HG03442 (cell line): Measurements from ENCODE around the gene FBXO45.
A peak's percentile ranks its signal among the peaks of the same experiment; 100 is the strongest.
"Not testable (repeated sequence)": the region's sequence is repeated elsewhere in the genome, so short reads cannot be mapped to it uniquely, and the experiment has no call there.

ENCODE experiments used
- ATAC-seq: cut with Tn5 transposase; IDR thresholded peaks from one replicate; pipeline ENCODE4 v1.9.1; 2021; ENCODE audit warnings: mild to moderate bottlenecking, moderate library complexity; ENCODE audit not compliant: unreplicated experiment

FBXO45 gene

GRCh38 chr3:196555295-196555694 lies 13.2 kb upstream of the FBXO45 start:
- no peak for ATAC-seq

DNA sequence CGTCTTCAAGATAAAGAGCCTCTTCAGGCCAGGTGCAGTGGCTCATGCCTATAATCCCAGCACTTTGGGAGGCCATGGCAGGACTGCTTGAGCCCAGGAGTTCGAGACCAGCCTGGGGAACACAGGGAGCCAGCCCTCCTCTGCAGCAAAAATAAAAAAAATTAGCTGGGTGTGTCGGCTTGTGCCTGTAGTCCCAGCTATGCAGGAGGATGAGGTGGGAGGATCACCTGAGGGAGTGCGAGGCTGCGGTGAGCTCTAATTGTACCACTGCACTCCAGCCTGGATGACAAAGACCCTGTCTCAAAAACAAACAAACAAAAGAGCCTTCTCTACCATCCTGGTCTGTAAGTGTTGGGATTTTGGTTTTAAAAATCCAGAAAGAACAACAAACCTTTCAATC lies 11.2 kb upstream of the FBXO45 start:
- no peak for ATAC-seq

GRCh38 chr3:196558476-196558875 lies 10.0 kb upstream of the FBXO45 start:
- ATAC-seq: no peak

DNA sequence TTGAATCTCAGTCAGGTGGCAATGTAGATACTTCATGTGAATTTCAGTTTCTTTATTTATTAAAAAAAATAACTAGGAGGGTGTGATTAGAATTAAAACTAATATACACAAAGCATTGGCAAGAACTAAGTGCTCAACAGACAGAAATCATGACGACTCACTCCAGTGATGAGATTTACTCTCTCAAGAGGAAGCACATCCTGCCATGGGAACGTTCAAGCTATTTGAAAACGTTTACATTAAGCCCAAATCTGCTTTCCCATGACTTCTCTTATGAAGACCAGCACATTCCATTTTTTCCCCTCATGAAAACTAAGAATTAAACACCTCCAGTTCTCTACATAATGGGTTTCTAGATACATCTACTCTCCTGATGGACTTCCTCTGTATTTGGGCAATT lies 8.6 kb upstream of the FBXO45 start:
- no peak for ATAC-seq

DNA sequence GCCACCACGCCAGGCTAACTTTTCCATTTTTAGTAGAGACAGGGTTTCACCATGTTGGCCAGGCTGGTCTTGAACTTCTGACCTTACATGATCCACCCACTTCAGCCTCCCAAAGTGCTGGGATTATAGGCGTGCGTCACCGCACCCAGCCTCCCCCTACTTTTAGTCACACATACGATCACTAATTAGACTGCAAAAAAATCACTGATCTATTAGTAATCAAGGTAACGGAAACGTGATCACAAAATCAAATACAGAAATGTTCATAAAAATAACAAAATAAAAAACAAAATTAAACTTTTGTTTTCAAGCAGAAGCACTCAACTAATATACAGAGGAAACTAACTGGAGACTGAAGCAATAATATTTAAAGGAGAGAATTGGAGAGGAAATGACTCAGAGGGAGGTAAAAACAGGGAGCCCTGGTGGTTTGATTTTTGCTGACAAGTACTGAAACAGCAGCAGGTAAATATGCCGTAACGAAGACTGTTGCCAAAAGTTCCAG lies 4.7 kb upstream of the FBXO45 start:
- ATAC-seq: no peak

DNA sequence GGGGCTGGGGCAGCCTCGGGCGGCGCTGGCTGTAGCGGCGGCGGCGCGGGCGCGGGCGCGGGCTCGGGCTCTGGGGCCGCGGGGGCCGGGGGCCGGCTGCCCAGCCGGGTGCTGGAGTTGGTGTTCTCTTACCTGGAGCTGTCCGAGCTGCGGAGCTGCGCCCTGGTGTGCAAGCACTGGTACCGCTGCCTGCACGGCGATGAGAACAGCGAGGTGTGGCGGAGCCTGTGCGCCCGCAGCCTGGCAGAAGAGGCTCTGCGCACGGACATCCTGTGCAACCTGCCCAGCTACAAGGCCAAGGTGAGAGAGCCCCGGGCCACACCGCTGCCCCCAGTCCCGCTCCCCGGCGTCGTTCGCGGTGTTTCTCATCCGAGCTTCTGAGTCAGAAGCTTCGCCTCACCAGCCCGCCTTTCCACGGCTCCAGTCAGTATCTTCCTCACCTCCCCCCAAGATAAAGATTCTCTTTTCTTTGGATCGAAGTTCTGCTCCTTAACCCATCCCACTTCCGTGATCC lies 600 bp downstream of the FBXO45 start:
- peak; percentile 39 for ATAC-seq

DNA sequence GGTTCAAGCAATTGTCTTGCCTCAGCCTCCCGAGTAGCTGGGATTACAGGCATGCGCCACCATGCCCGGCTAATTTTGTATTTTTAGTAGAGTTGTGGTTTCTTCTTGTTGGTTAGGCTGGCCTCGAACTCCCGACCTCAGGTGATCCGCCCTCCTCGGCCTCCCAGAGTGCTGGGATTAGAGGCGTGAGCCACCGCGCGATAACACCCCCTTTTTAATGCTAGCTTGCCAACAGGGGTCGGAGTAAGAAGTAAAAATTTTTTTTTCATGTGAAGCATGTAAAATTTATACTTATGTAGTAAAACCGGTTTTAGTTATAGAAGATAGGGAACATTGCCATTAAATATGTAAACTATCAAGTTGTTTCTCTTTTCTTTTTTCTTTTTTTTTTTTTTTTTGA lies 1.9 kb downstream of the FBXO45 start:
- not testable (repeated sequence) for ATAC-seq

DNA sequence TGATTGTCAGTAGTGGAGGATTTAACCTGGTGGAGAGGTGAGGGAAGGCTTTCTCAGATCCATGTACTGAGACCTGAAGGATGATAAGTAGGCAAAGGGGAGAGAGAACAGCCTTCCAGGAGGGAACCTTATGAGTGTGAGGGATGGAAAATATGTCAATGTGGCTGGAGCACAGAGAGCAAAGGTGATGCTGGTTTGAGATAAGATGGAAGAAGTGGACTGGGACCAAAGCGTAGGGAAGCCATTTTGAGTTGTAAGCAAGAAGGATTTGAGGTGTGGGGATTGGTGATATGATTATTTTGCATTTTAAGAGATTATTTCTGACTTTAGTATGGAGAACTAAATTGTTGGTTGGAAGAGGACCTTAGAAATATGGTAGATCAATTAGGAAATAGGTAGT lies 3.9 kb downstream of the FBXO45 start:
- no peak for ATAC-seq

DNA sequence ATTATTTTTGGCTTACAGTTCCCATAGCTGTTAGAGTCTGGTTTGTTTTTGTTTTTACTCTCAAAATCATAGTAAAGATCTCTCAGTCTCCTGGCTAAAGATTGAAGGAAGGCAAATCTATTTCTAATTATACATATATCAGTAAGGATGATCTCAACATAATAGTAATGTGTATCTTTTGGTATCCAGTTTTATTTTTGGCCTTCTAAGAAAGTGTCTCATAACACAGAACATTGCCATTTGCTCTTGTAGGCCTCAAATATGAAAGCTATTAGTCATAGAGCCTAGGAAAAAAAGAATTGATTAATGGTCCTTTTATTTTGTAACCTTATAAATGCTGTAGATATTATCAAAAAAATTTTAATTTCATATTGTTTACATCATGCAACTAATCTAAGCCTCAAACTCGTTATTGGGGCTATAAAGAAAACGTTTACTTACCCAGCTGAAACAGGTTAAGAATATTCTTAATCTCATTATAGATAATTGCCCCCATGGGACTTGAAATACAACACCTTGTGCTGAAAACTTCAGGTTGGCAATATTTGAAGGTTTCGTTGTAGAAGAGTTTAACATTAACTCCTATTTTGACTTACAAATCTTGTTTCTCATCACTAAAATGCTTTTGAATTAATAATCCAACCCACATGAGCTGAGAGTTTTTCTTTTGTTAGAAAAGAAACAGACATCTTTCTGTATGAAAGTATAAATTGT lies 16.7 kb downstream of the FBXO45 start:
- ATAC-seq: no peak

GRCh38 chr3:196590279-196590678 lies 21.8 kb downstream of the FBXO45 start:
- no peak for ATAC-seq

DNA sequence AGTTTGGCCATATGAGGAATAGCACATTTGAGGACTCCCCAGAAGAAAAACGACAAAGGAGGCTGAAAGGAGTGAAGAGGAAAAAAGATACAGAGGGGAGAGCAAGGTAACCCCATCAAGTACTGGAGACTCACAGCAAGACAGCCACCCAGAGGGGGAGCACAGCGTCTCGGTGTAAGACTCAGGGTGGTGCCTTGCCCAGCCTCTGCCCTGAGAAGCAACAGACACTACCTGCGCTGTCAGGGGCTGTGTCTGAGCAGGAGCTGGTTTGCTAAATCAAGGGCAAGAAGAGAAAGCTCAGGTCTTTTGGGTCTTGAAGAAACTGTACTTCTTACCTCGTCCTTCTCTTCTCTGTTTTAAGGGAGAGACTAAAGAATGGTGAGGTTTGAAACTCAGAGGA lies 27.9 kb downstream of the FBXO45 start:
- ATAC-seq: no peak

GRCh38 chr3:196597971-196598733 lies 29.7 kb downstream of the FBXO45 start:
- not testable (repeated sequence) for ATAC-seq

DNA sequence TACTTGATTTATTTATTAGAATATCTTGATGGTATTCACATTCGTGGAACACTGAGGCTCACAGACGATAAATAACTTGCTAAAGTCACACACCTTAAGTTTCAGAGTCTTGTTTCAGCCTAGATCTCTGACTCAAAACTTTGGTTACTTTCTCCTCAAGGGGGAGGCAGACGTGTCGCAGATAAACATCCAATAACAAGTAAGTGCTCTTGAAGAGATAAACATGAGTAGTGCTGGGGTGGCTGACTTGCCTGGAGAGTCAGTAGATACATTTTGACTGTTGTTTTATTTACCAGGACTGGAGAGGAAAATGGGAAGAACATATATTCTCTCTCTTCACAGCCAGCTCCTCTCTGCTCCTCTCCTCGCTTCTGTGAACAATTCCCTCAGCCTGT lies 31.3 kb downstream of the FBXO45 start:
- no peak for ATAC-seq

DNA sequence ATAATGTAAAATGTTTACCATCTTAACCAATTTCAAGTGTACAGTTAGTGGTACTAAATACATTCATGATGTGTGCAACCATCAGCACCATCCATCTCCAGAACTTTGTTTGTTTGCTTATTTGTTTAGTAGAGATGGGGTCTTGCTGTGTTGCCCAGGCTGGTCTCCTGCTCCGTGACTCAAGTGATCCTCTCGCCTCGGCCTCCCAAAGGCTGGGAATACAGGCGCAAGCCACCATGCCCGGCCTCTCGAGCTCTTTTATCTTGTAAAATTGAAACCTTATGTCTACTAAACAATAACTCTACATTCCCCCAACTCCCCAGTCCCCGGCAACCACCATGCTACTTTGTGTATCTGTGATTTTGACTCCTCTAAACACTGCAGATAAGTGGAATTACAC lies 31.9 kb downstream of the FBXO45 start:
- no peak for ATAC-seq

- ATAC-seq: no peak
Observed at GRCh38 chr3:196602673-196603072, 34.2 kb downstream of the FBXO45 start.

DNA sequence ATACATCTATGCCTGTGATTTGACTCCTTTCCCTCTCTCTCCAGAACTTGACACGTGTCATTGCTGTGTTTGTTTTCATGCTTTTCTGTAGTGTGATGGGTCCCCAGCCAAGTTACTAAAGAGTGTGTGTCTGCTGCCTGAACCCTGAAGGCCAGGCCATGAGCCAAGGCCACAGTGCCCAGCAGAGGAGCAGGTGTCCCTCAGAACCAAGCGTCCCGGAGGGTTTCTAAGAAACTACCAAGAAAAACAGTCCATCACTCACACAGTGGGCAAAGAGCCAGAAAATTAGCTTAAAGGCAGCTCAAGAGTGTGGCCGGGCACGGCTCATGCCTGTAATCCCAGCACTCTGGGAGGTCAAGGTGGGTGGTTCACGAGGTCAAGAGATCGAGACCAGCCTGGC lies 35.2 kb downstream of the FBXO45 start:
- no peak for ATAC-seq

DNA sequence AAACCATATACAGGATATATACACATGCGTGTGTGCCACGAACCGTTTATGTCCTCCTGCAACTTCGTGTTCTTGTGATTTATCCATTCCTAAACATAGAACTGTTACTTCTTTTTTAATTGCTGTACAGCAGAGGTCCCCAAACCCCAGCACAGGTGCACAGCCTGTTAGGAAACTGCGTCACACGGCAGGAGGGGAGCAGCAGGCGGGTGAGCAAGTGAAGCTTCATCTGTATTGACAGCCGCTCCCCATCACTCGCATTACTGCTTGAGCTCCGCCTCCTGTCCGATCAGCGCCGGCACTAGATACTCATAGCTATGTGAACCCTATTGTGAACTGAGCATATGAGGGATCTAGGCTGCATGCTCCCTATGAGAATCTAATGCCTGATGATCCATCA lies 36.1 kb downstream of the FBXO45 start:
- no peak for ATAC-seq

DNA sequence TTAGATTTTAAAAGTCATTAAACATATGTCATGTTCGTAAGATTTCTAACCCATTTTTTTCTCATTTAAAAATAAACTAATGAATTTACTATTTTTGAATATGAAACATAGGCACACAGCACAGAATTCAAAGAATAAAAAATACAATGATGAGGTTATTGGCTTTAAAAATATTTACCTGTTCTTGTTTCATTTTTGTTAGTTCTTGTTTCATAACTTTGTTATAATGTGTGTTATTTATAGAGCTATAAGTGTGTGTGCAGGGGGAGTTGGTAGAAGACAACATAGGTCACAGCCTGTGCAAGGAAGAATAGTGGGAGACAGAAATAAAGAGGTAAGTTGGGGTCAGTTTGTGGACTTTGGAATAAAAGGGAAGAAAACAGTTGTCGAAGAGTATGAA lies 40.2 kb downstream of the FBXO45 start:
- no peak for ATAC-seq

DNA sequence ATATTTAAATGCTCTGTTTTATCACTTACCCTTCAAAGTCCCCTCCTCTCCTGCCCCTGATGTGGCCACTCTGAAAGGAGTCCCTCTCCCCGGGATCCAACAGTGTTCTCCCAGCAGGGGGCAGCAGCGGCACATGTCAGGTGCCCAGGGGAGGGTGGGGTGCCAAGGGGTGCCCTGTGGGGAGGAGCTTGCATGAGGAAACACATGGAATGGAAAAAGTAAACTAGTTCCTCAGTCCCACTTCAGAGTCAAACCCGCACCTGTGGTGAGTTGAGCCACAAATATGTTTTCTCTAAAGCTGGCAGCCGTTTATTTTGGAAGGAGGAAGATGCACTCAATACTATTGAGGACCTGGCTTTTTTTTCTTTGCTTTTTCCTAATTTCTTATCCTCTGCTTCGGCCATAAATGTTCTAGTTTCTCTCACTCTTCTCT lies 40.9 kb downstream of the FBXO45 start:
- no peak for ATAC-seq

- no peak for ATAC-seq
Observed at GRCh38 chr3:196609805-196610515, 41.5 kb downstream of the FBXO45 start.

DNA sequence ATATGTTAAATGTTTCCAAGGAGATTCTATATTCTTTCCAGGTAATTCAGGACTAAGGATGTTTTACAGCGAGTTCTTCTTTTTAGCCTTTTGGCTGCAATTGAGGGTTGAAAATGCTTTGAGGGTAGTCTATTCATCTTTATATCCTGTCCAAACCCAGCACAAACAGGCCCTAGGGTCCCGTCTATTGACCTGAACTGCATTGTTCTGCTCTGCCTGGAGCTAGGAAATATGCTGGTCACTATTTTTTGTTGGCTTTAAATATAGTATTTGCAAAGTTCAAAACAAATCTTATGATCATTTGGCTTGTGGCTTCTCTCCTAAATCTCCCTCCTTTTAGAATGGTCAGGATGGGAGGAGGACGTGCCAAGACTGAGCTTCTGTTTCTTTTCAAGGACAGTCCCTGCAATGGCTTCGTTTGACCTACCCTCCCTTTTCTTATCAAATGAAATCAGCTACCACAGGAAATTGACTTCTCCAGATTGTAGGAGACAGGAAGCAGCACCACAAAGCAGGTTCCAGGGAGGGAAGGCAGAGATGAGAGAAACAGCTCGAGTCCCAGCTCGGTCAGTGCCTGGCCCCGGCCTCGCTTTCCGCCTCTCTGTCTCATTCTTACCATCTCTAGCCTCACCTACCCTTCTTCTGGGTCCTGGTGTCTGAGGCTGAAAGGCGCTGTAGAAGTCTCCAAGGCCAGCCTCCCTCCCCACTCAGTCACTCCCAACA lies 43.5 kb downstream of the FBXO45 start:
- ATAC-seq: no peak
